ENCODE results near the gene PEX14. TPM values are rescaled to one million over a fixed set of nuclear protein-coding genes. Genes with fewer than 3 reads are reported as not detected.

PEX14 gene
- total and polyA plus RNA-seq, 11 donors: 14.9 to 28.7 (median 20.4) TPM

GRCh38 chr1:10597492-10598388 lies 123.0 kb downstream of the PEX14 start:
- 78 to 91% (median 87%) methylated on average over 13 of the region's 13 CpGs for WGBS, 4 donors

GRCh38 chr1:10598389-10598702 lies 123.6 kb downstream of the PEX14 start:
- TF ChIP-seq CTCF (IDR thresholded peaks at IDR 0.05): no peak
- TF ChIP-seq POLR2A (IDR thresholded peaks at IDR 0.05): no peak
- ATAC-seq (no peak), DNase-seq (no peak)
- intact Hi-C loops (cut with DNase I): no loop called here
- 79 to 85% (median 82%) methylated on average over 6 of the region's 6 CpGs for WGBS, 4 donors
- Histone ChIP-seq H3K9me3 (no peaks in the 10 kb centered on the region), H3K4me1 (peaks cover 0 to 19% (median 0%) of the 10 kb centered on the region in 12 donors), H3K4me3 (no peak overlapping the region), H3K27me3 (no peaks in the 10 kb centered on the region), H3K27ac (no peak overlapping the region), H3K36me3 (peaks cover 0 to 18% (median 11%) of the 10 kb centered on the region in 9 donors)

More at GRCh38 chr1:10597492-10598388, 123.0 kb downstream of the PEX14 start:
- intact Hi-C loops (cut with DNase I): no loop called here
- TF ChIP-seq CTCF (IDR thresholded peaks at IDR 0.05) (no peak), POLR2A (IDR thresholded peaks at IDR 0.05) (no peak)
- H3K4me1 ChIP-seq: peaks cover 0 to 19% (median 0%) of the 10 kb centered on the region in 12 donors
- H3K27ac ChIP-seq: no peak overlapping the region
- DNase-seq: no peak
- no peak overlapping the region for H3K4me3 ChIP-seq
- peak in 2 of 4 donors; percentile 17 for ATAC-seq
- H3K9me3 ChIP-seq: no peaks in the 10 kb centered on the region
- no peaks in the 10 kb centered on the region for H3K27me3 ChIP-seq
- peaks cover 0 to 18% (median 11%) of the 10 kb centered on the region in 9 donors for H3K36me3 ChIP-seq

- Histone ChIP-seq H3K9me3 (no peaks in the 10 kb centered on the region), H3K4me3 (no peak overlapping the region), H3K27ac (no peak overlapping the region), H3K4me1 (peaks cover 0 to 12% (median 0%) of the 10 kb centered on the region in 12 donors), H3K36me3 (peaks cover 0 to 18% (median 11%) of the 10 kb centered on the region in 9 donors), H3K27me3 (no peaks in the 10 kb centered on the region)
- intact Hi-C loops (cut with DNase I): no loop called here
- ATAC-seq (no peak), DNase-seq (no peak)
- no peak for TF ChIP-seq CTCF (IDR thresholded peaks at IDR 0.05)
- no peak for TF ChIP-seq POLR2A (IDR thresholded peaks at IDR 0.05)
- WGBS, 4 donors: 80 to 93% (median 87%) methylated on average over 6 of the region's 6 CpGs
These were observed 124.6 kb downstream of the PEX14 start for GRCh38 chr1:10599194-10599861.

Measured in heart left ventricle (tissue), 16 donors.